NOMO-1 (cell line): ENCODE data around the gene SYT8.
"Not testable (repeated sequence)": the region's sequence is repeated elsewhere in the genome, so short reads cannot be mapped to it uniquely, and the experiment has no call there.

ENCODE experiments used
- DNase-seq, 2 experiments: peaks; one replicate each; lab custom pipeline; 2025; ENCODE audit not compliant: unreplicated experiment in 2 of 2; lab: John Stamatoyannopoulos, UW

SYT8 gene

GRCh38 chr11:1883346-1884302 lies 48.8 kb downstream of the SYT8 start:
- DNase-seq = no peak

DNA sequence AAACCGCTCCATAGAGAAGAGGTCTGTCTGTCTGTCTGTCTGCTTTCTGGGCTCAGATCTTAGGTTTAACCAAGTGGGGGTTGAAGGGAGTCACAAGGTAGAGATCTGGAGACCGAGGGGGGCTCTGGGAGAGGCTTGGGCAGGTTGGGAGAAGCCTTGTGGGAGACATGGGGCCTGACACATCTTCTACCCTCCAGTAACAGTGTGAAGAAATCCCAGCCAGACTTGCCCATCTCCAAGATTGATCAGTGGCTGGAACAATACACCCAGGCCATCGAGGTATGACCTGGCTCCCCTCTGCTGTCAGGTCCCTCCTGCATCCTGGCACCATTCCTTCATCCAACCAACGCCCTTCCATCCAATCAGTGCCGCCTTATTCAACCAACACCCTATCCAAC lies 49.5 kb downstream of the SYT8 start:
- no peak for DNase-seq

DNA sequence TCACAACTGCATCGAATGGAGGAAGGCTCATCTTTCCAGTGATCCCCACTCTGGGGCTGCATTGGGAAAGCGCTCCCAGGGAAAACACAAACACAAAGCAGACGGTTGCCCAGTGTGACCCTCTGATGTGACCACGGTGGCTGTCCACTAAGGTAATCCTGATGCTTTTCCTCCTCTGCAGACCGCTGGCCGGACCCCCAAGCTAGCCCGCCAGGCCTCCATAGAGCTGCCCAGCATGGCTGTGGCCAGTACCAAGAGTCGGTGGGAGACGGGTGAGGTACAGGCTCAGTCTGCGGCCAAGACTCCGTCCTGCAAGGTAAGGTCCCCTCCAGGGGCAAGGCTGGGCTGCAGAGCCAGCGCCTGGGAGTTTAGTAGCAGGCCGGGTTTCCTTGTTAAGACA lies 51.8 kb downstream of the SYT8 start:
- not testable (repeated sequence) for DNase-seq
